GM12873 (cell line): ENCODE data around the gene IQGAP2.

Experiments
- TF ChIP-seq, protein P1 (sequence below): IDR thresholded peaks from 2 replicates; pipeline ENCODE4 v1.5.1; 2012; ENCODE audit warnings: low read depth, mild to moderate bottlenecking, moderate library complexity, low read length, control low read depth; ENCODE audit not compliant: insufficient read depth; ENCODE audit errors: missing control alignments

Gene IQGAP2

GRCh38 chr5:76500633-76501393 lies 97.7 kb downstream of the IQGAP2 start:
- TF ChIP-seq, protein P1, sequence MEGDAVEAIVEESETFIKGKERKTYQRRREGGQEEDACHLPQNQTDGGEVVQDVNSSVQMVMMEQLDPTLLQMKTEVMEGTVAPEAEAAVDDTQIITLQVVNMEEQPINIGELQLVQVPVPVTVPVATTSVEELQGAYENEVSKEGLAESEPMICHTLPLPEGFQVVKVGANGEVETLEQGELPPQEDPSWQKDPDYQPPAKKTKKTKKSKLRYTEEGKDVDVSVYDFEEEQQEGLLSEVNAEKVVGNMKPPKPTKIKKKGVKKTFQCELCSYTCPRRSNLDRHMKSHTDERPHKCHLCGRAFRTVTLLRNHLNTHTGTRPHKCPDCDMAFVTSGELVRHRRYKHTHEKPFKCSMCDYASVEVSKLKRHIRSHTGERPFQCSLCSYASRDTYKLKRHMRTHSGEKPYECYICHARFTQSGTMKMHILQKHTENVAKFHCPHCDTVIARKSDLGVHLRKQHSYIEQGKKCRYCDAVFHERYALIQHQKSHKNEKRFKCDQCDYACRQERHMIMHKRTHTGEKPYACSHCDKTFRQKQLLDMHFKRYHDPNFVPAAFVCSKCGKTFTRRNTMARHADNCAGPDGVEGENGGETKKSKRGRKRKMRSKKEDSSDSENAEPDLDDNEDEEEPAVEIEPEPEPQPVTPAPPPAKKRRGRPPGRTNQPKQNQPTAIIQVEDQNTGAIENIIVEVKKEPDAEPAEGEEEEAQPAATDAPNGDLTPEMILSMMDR, result no peak

GRCh38 chr5:76503929-76504328 lies 100.8 kb downstream of the IQGAP2 start:
- TF ChIP-seq, protein P1, result no peak

DNA sequence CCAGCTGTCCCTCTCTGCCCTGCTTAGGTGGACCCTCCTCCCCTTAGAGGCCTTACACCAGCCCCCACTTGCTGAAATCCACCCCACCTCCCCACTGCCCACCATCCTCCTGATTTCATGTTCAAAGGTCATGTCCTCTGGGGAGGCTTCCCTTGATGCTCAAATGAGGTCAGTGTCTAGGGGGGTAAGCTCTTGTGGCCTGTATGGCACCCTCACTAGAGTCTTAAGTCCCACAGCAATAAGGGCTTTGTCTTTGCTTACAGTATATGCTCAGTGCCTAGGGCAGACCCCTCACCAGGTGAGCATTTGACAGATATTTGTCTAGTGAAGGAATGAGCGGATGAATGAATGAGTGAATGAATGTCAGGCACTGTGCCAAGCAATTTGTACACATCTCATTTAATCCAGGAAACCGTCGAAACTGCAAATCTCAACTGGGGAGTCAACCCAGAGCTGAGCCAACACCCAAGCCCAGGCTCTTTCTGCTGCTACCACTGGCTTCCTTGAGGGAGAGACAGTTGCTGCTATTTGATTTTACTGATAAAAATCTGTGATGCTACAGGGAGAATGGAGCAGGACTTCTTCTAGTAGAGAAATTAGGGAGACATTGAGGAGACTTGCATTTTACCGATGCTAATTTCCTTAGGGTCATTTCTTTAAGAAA lies 101.9 kb downstream of the IQGAP2 start:
- TF ChIP-seq, protein P1, result no peak

DNA sequence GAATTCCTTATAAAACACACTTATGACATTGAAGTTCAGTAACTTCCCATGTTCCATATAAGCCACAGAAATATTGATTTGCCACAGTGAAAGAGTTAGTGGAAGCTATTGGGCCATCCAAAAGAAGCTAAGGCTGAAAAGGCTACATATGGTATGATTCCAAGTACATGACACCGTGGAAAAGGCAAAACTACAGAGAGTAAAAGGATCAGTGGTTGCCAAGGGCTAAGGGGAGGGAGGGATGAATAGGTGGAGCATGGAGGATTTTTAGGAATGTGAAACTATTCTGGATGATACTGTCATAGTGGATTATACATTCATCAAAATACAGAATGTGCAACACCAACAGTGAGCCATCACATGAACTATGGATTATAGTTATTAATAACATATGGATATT lies 110.4 kb downstream of the IQGAP2 start:
- TF ChIP-seq, protein P1, result no peak

GRCh38 chr5:76514292-76514691 lies 111.2 kb downstream of the IQGAP2 start:
- TF ChIP-seq, protein P1, result no peak

DNA sequence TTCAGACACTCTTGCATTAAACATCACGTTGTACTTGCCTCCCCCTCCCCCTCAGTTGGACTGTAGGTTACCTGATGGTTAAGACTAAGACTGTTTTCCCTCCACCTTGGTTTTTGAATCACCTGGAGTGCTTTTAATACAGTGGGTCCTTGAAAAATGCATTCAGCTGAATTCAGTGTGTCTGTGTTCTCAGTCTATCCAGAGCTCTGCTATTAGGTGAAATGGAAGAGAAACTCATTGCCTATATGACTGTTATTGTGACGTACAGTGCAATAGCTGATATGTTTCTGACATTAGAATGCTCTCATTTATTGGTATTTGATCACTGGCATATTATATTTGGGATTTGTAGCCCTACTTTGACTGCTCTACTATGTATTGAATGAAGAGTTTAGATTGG lies 111.6 kb downstream of the IQGAP2 start:
- TF ChIP-seq, protein P1, result no peak

DNA sequence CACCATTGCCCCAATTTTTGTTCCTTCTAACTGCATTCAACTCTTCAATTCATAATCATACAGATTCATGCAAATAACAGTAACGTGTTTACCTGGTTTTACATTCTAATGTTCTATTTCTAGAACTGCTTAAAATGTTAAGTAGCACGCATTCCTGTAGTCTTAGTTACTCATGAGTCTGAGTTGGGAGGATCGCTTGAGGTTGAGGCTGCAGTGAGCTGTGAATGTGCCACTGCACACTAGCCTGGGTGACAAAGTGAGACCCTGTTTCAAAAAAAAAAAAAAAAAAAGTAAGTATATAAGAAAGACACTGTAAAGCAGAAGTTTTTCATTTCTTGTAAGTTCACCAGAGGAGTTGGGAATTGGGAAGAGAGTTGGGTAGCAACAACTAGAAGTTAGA lies 114.2 kb downstream of the IQGAP2 start:
- TF ChIP-seq, protein P1, result no peak
